HFF-Myc (cell line): ENCODE measurements around the gene CDK6.
"Not testable (repeated sequence)": the region's sequence is repeated elsewhere in the genome, so short reads cannot be mapped to it uniquely, and the experiment has no call there.

Experiments
- DNase-seq: peaks from one replicate; pipeline ENCODE4 v3.0.0-alpha.2; 2011; ENCODE audit warnings: low read depth; ENCODE audit errors: extremely low read depth
- H3K4me3 ChIP-seq: replicated peaks from 2 replicates; pipeline ENCODE4 v1.5.1; 2011; ENCODE audit warnings: low read depth, mild to moderate bottlenecking, control low read depth, low read length
- CTCF ChIP-seq: IDR thresholded peaks from 2 replicates; pipeline ENCODE4 v1.5.1; 2012; ENCODE audit warnings: mild to moderate bottlenecking, low read depth, low read length, control low read depth; ENCODE audit errors: missing control alignments

Gene CDK6

GRCh38 chr7:92876836-92877235 lies 40.5 kb upstream of the CDK6 start:
- TF ChIP-seq CTCF, result no peak
- H3K4me3 ChIP-seq, result no peak overlapping the region
- no peak for DNase-seq

DNA sequence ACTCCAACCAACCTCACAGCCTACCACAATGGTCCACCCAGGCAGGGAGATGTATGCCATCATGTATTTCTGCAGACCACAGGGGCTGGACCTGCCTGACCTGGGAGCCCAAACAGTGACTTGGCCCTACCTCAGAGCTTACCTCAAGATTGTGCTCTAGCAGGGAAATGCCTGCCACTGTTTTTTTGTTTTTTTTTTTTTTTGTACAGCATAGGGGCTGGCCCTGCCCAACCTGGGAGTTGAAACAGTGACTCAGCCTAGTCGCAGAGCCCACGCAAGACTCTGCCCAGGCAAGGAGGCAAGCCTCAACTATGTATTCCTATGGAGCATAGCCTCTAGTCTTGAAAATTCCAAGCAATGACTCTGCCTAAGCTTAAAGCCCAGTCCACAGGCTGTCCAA lies 39.3 kb upstream of the CDK6 start:
- no peak overlapping the region for H3K4me3 ChIP-seq
- TF ChIP-seq CTCF, result no peak
- DNase-seq, result no peak

- no peak for DNase-seq
- H3K4me3 ChIP-seq, result no peak overlapping the region
- TF ChIP-seq CTCF, result no peak
Observed at GRCh38 chr7:92875173-92875572, 38.8 kb upstream of the CDK6 start.

DNA sequence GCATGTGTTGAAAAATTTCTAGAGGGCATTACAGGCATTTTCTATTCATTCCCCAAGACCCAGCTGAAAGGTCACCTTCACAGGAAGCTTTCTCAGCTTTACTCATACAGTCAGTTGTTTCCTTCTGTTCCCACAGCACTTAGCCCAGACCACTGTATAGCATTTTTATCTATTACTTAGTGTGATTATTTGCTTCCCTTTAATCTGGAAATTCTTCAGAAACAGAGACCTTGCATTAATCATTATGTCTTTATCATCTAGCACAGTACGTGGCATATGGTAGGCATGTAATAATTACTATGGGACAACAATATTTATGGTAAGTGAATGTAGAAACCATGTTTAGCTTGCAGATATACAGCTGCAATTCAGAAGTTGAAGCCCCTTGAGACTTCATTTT lies 38.2 kb upstream of the CDK6 start:
- no peak overlapping the region for H3K4me3 ChIP-seq
- no peak for DNase-seq
- no peak for TF ChIP-seq CTCF

- TF ChIP-seq CTCF, result no peak
- H3K4me3 ChIP-seq, result no peak overlapping the region
- no peak for DNase-seq
Observed at GRCh38 chr7:92873776-92874175, 37.4 kb upstream of the CDK6 start.

DNA sequence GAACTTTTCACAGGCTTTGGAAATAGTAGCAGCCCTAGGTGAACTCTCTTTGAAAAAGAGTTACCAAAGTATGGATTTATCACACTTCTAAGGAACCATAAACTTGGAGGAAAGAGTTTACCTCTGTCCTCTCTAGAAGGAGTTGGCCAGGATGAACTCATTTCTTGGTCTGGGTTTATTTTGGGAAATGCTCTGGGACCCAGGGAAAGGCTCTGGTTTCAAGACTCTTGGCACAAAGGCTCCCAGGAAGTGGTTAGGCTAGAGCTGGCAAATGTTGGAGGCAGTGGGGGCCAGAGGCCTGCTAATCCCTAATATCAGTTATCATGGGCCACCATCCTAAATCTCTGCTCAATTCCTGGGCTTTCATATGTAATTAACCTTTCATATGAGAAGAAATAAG lies 36.3 kb upstream of the CDK6 start:
- peak; percentile 5 for DNase-seq
- no peak for TF ChIP-seq CTCF
- H3K4me3 ChIP-seq, result no peak overlapping the region

GRCh38 chr7:92868683-92869293 lies 32.4 kb upstream of the CDK6 start:
- DNase-seq, result no peak
- no peak overlapping the region for H3K4me3 ChIP-seq
- TF ChIP-seq CTCF, result no peak

- not testable (repeated sequence) for H3K4me3 ChIP-seq, DNase-seq
Observed at GRCh38 chr7:92864169-92864568, 27.8 kb upstream of the CDK6 start.
